Stromal cell of bone marrow (primary cell): Measurements from ENCODE around the gene HLA-DOB.
A peak's percentile ranks its signal among the peaks of the same experiment; 100 is the strongest.

Experiments used
- DNase-seq: peaks from one replicate; pipeline ENCODE4 v3.0.0-alpha.2; 2012; ENCODE audit warnings: low read depth

The HLA-DOB gene

DNA sequence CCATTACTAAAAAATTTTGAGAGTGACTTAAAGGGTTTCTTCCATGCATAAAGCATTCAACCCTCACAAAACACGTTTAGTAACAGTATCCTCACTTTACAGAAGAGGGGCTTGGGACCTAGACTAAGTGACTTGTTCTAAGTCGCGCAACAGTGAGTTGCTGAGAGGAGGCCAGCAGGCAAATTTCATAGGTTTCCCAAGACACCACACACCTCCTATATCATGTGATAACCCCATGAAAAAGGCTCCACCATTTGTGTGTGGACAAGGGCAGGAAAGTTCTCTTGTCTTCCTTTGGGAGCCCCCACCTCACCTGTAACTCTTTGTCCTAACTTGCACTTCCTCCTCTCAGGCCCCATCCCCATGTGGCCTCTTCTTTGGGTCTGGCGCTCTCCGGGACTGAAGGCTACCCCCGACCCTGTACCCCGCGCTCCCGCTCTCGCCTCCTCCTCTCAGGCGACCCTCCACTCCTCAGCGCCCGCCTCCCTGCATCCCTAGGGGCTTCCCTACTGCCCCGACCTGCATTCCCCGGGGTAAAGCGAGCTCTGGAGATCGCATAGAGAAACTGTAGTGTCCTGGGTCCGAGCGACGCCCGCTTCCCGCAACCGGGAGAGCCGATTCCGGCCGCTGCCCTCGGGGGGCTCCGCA, 26.7 kb upstream of the HLA-DOB start:
- no peak for DNase-seq

GRCh38 chr6:32842690-32843089, 25.9 kb upstream of the HLA-DOB start:
- DNase-seq, result no peak

DNA sequence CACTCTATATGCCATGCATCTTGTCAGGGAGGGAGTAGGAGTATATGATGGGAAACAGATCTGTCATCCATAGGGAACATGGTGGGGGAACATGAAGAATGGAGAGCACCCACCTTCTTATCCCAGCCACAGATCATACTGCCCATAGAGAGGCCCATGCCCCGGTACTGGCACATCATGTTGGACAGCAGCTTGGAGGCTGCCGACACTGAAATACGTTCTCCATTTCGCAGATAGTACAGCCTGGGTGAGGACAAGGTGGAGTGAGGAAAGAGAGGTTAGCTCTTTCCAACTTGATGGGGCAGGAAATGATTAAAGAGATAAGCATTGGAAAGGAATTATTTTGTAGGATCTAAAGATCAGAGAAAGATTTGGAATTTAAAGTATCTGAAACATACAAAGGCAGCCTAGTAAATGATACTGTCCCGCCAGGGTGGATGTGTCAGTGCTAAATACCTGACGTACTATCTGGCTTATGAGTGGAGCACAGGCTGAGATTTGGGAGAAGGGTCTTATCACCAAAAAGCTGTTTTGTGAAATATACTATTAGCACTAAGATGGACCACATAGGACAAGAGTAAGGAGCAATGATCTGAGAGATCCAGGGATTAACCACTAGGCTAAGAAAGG, 25.3 kb upstream of the HLA-DOB start:
- DNase-seq, result no peak

DNA sequence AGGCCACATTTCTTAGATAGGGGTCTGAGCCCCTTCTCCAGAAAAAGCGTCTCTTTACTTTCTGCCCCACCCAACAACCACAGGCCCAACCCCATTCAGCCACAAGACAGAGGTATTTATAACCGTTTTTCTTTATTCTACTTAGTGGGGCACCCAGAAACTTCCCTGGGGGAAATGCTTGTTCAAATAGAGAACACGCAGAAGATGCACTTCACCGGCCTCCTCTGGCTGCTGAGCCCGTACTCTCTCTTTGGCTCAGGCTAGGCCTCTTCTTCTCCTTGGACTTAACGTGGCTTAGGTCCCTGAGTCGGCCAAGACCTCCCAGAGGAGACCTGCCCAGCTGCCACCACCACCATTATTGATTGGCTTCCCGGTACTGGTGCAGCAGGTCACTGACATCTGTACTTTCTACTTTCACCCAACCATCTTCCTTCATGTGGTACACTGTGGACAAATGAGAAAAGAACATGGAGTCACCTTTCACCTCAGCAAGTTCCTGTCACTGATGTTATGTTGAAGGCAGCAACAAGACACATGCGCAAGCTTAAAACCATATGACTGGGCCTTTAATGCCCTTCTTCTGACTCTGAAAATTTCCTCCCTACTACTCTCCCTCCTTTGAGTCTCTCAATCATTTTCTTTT, 23.9 kb upstream of the HLA-DOB start:
- no peak for DNase-seq

DNA sequence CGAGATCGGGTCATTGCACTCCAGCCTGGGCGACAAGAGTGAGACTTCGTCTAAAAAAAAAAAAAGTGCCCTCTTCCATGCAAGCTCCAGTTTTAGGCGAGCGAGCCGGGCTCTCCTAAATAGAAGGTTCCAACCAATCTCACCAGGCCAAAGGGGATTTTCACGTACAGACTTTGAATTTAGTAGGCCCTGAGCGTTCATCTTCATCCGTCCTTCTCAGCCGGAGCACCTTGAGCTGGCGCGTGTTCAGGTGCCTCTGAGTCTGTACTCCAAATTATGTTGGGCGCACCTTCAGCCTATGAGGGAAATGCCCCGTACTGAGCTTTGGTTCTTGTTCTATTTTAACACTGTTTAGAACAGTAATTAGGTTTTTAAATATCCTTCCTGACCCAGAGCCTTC, 22.6 kb upstream of the HLA-DOB start:
- DNase-seq, result no peak

DNA sequence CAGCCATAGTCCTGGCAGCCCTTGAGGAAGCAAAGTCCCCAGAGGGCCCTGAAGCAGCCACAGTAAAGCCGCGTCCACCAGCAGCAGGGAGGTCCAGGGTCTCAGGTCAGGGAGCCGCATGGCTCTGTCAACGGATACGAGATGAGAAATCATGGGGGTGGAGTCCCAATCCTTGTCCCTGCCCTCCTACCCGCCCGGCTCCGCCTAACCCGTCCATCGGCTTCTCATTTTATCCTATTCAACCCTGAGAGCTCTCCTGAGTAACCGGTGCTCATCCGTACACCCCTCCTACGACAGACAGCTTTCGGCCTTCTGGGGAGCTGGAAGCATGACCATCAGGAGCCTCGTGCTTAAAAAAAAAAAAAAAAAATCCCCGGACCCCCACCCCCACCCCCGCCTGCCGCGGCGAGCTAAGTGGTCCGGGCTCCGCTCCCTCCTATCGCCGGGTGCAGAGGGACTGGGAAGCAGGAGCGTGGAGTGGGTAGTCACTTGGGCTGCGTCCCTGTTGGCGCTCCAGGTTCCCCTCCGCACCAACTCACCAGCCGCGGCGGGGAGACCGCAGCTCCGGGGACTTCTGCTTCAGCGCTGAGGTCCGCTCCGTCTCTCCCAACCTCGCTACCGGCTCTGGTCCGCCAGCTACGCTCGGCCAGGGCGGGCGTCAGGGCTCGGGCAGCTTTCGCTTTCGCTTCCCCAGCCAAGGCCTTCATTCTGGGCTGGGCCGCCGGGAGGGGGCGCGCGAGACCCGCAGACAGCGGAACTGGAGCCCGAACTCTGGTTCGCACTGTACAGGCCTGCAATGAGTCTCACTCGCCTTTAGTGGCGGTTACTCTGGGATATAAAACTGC, 21.5 kb upstream of the HLA-DOB start, which contains the start of gene TAP2:
Gene TAP2, minus strand, starts transcription at position 626 of the 845 bp plus-strand sequence. Its CDS starts 506 bp downstream, at position 120.
- peak; percentile 86 for DNase-seq

- DNase-seq, result no peak
Measured at GRCh38 chr6:32837651-32838113, 20.9 kb upstream of the HLA-DOB start.

DNA sequence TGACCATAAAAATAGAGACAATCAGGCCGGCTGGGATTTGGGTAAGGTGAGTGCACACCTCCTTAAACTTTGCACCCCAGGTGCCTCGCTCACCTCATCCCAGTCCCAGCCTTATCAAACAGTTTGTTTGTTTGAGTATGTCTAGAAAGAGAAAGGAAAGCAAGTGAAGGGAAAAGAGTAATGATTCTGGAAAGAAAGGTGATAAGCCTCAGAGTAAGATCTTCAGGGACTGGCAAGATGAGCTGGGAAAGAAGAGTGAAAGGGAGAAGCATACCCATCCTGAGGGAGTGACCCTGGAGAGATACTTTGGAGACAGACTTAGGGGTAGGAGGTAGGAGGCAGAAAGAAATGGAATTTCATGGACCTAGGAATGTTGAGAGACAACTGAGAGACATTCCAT, 20.1 kb upstream of the HLA-DOB start:
- DNase-seq, result no peak

DNA sequence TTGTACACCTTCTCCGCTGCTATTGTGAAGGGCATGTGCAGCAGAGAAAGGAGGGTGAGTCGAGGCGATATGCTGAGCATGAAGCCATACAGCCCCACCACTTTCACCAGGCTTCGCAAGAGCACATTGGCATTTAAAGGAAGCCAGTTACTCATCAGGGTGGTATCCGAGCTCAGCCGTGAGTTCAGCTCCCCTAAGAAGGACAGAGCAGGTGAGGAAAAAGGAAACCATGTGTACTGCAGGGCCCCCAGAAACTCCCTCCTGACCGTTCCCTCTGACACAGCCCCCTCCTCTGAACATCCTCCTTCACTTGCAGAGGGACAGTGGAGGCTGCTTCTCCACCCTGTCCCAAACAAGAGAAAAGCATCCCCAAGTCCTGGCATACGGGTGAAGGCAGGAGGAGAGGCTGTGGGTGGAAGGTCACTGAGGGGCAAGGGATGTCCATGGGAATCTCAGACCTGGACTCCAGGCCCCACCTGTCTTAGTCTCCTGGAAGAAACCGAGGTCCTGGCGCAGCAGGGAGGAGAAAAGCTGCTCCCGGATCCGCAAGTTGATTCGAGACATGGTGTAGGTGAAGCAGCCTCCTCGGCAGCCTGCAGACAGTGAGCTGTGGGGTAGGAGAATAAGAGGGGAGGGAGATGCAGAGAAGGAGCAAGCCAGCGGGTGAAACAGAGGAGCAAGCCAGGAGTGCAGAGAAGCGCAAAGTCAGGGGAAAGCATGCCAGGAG, 18.5 kb upstream of the HLA-DOB start:
- no peak for DNase-seq

- no peak for DNase-seq
Measured at GRCh38 chr6:32833664-32834063, 16.9 kb upstream of the HLA-DOB start.

DNA sequence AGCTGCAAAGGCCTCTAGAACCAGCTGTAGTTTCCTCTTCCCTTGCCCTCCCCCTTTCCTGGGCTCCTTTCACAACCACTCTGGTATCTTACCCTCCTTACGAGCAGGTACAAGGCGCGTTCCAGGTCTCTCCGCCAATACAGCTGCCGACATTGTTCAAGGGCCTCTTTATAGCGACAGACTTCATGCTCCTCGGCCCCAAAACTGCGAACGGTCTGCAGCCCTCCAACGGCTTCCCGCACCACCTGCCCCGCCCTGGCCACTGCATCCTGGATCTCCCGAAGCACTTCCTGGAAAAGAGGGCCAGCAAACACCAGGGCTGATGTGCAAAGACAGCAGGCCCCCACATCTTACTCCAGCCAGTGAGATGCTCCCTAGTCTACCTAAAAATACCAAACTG, 15.7 kb upstream of the HLA-DOB start:
- no peak for DNase-seq

DNA sequence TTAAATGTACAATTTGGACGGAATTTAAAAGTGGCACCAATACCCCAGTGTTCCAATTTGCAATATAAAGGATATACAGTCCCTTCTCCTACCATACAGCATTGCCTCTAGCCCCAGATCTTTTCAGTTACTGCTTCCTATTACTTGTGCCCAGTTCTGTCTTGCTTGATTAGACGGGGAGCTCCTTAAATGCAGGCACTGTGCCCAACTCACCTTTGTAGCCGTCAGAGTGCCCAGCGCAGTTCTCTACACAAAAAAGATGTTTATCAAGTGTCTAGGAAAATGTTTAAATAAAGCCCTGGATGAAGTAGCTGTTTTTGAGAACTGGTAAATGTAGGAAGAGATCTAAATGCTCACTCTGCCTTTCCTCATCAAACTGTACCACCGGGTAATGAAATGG, 14.1 kb upstream of the HLA-DOB start:
- no peak for DNase-seq

DNA sequence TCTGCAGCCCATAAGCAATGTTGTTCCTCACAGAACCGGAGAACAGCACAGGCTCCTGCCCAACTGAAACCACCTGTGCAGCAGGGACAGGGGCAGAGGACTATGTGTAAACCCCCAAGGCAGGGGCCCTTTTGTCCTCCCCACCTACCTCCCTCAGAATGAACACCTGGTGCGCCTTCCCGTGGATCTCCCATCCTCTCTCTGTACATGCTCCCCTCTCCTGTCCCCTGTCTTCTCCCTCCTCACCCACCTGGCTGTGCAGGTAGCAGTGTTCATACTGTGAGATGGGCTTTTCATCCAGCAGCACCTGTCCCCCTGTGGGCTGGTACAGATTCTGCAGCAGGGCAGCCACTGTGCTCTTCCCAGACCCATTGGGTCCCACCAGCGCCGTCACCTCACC, 13.2 kb upstream of the HLA-DOB start:
- DNase-seq, result no peak

DNA sequence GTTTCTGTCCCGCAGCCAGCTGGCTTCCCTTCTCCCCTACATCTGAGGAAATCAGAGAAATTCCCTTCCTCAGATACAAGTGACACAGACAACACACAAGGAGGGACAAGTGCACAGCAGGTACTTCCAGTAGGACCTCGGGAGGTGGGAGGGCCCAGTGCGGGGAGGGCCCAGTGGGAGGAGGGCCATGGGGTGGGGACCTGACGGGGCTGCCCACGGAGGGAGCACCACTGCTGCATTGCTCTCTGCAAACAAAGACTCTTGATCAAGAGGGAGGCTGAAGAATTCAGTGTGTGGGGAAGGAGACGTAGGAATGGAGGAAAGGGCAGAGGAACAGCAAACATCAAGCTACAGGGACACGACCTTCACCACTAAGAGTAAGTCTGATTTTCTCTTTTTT, 12.7 kb upstream of the HLA-DOB start:
- DNase-seq, result no peak

DNA sequence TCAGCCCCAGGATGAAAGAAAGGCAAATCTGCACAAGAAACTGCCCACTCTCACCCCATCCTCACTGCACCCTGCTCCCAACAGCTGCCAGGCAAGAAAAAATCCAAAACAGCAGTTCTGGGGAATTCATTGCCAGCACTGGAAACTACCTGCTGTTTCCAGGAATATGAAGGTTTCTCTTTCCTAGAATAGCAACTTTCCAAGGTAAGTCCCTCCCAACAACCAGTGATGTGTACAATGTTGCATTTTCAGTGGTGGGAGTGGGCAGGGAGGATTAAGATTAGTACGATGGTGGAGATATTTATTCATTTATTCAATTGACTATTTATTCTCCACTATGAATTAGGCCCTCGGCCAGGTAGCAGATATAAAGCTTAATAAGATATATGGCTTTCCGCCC, 10.2 kb upstream of the HLA-DOB start:
- no peak for DNase-seq

DNA sequence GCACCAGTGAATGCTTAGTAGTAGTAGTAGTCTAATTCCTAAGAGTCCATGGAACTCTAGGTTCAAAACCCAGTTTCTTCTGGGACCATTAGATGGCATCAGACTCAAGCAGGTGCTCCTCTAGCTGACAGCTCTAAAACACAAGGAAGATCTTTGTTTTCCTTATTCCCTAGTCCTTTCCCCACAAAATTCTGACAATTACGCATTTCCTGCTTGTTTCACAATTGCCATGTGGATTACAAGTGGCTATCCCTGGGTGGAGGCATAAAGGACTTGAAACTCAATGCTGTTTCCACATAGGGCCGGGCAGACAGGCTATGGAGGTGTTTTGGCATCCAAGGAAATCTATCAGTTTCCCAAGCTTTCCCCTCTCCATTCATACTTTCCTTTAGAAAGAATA, 9.2 kb upstream of the HLA-DOB start:
- peak; percentile 56 for DNase-seq

DNA sequence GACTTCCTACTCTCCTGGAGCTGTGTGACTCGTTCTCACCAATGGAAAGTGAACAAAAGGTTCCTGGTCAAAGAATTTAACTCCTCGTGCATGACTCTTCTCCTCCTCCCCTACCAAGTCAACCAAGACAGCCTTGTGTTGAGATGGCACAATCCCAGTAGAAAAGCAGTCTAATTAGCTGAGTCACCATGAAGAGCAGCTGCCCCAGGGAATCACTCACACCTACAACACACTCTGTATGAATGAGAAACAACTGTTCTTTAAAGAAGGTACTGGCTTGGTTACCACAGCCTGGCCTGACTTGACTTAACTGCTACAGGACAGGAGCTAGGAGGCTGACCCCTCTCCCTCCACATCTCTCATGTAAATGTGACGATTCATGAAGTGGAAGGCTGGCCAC, 2.9 kb upstream of the HLA-DOB start:
- peak; percentile 28 for DNase-seq

DNA sequence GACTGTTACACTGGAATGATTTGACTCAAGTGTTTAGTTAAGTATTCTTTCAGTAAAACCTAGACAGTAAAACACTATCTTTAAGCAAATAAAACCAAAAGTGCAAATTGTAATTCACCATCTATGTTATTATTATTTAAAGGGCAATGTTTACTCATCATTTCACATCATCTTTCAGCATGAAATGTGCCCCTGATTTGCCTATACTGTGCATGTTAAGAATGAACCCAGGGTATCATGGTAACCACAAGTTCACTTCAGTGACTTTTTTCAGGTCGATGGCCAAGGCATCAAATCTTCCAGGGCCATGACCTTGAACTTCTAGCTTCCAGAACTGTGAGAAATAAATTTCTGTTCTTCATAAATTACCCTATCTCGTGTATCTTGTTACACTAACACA, 2.1 kb upstream of the HLA-DOB start:
- DNase-seq, result no peak

DNA sequence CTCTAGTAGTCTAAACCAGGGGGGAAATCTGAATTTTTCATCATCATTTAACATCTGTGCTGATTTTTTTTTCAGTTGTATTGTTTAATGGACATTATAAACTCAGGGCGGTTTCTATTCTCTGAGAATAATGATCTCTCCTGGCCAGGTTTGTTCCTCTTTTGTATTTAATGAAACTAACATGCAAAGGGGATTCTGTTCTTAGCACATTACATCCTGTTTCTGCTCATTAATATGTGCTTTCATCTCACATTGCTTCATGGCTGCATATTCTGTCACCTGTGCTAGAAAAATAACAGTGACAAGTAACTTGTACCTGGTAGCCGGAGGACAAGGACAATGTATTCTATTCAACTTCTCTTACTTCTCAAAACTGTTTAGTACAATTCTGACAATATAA, 806 bp downstream of the HLA-DOB start:
- DNase-seq, result no peak

GRCh38 chr6:32815115-32815514, 1.7 kb downstream of the HLA-DOB start:
- peak; percentile 73 for DNase-seq

DNA sequence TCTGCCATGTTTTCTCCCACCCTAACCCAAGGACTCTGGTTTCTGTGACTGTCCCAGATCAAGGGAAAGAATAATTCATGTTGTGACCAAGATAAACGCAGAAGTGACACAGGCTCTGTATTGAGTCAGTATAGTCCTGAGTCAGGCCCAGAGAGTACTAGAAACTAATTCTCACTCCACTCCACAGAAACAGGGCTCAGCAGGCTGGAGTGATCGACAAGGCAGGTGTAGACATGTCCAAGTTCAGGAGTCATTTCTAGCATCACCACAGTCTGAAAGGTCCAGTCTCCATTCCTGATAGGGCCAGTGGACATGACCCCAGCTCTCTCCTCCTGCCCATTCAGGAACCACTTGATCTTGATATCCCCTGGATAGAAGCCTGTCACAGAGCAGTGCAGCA, 2.7 kb downstream of the HLA-DOB start:
- DNase-seq, result no peak

GRCh38 chr6:32809171-32809570, 7.6 kb downstream of the HLA-DOB start:
- DNase-seq, result no peak
